GM13977 (cell line): ENCODE data around the gene NENF.
A peak's percentile ranks its signal among the peaks of the same experiment; 100 is the strongest.

ENCODE experiments used
- DNase-seq: peaks from one replicate; pipeline ENCODE4 v3.0.0; 2012; ENCODE audit warnings: low spot score
- CTCF ChIP-seq: IDR thresholded peaks from 2 replicates; pipeline ENCODE4 v1.5.1; 2012; ENCODE audit warnings: mild to moderate bottlenecking, control low read depth; ENCODE audit not compliant: insufficient read depth; ENCODE audit errors: extremely low read depth, missing control alignments
- in situ Hi-C: fragments of 300-500 bp; cut with MboI; formaldehyde crosslinking; loops from one replicate; pipeline ENCODE4 v1.12.0; 2022; ENCODE audit warnings: low sequenced_read_pairs, low pct_unique_long_range_greater_than_20kb, mixed read lengths, inconsistent platforms; ENCODE audit not compliant: unreplicated experiment

Gene NENF

DNA sequence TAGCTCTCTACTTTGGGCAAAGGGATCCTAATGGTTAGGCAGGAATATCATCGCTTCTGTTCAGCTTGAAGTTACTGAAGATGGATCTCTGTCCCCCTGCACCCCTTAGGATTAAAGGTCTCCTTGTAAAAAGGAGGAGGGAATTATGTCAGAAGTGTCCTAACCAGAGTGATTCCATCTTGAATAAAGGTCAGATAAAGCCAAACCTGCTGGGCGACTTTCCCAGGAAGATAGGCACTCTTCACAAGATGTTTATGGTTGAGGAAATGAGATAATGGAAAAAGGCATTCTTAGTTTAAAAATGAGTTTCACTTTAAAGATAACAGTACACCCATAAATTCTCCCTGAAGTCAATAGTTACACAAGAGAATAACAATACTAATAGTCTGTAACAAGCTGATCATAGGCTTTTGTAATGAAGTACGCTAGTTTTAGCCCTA is 1.7 kb upstream of the NENF start:
- no peak for TF ChIP-seq CTCF
- in situ Hi-C loops: no loop called here
- DNase-seq: no peak

DNA sequence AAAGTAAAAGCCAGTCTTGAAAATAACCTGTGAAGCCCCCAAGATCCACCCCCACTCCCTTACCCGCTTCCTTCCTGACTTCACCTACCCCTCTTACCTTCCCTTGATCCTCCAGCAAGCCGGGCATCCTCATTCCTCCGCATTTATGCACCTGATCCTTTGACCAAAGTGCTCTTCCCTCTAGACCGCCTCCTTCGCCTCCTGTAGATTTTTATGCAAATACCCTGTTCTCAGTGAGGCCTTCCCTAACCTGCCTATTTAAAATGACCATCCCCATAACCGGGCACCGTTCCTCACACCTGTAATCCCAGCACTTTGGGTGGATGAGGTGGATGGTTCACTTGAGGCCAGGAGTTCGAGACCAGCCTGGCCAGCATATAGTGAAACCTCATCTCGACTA is 1.1 kb upstream of the NENF start:
- DNase-seq: no peak
- in situ Hi-C loops: no loop called here
- TF ChIP-seq CTCF: no peak

DNA sequence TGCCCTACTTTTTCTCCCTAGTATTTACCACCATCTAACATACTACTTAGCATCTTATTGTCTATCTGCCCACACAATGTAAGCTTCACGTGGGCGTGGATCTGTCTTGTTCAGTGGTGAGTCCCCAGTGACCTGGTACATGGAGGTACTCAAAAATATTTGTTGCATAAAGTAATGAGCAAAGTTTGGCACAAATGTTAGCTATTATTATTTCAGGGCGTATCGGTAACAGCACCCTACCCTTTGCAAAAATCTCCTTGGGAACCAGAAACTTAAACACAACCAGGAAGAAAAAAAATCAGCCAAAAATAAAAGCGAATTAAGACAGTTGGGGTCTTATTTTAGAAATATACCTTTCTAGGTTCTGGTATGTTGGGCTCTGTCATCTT is 454 bp upstream of the NENF start:
- in situ Hi-C loops: no loop called here
- no peak for DNase-seq
- no peak for TF ChIP-seq CTCF

DNA sequence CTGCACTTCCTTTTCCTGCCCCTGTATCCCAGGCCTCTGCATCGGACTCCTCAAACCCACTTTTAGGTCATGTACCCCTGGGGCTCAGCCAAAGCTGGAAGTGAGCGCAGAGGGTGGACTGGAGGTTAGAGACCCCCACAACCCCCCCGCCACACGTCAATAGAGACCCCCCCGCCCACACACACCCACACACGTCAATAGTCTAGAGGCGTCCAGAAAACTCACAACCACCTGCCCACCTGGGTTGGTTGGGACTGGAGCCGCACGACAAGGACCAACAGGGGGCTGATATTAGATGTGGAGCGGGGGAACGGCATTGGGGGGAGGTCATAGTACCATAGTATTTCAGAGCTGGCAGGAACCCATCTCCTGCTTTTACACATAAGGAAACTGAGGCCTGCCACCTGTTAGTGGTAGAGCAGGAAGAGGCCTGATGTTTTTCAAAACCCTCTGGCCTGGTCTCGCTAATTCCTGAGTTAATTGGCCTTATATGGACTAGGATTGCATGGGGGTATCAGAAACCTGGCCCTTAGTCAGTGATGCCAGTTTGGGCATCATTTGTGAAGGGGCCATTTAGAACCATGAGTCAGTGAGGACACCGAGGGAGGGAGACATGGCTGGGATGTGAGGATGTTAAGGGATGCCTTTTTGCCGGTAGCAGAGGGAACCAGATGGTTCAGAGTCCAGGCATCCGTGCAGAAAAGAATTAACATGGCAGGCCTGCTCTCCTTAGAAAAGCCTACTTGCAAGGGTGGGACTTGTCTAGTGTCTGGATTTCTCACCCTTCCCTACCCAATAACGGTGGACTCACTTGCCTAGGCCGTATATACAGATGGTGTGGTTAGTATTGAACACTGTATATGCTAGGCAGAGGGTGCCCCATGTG is 1.1 kb downstream of the NENF start:
- DNase-seq: peak; percentile 22
- in situ Hi-C loops: no loop called here
- no peak for TF ChIP-seq CTCF

DNA sequence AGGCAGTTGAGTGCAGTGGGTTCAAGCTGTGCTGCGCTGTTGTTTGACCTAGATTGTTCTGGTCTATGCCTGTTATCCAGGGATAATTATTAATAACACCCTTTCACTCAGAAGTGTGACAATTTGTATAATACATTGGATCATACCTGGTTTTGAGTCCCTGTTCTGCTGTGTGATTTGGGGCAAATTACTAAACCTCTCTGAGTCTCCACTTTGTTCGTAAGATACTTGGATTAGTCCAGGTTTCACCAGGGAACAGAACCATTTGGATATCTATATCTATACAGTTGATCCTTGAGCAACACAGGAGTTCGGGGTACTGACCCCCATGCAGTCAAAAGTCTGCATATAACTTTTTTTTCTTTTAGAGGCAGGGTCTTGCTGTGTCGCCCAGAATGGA is 2.3 kb downstream of the NENF start:
- no peak for DNase-seq
- in situ Hi-C loops: no loop called here
- no peak for TF ChIP-seq CTCF

DNA sequence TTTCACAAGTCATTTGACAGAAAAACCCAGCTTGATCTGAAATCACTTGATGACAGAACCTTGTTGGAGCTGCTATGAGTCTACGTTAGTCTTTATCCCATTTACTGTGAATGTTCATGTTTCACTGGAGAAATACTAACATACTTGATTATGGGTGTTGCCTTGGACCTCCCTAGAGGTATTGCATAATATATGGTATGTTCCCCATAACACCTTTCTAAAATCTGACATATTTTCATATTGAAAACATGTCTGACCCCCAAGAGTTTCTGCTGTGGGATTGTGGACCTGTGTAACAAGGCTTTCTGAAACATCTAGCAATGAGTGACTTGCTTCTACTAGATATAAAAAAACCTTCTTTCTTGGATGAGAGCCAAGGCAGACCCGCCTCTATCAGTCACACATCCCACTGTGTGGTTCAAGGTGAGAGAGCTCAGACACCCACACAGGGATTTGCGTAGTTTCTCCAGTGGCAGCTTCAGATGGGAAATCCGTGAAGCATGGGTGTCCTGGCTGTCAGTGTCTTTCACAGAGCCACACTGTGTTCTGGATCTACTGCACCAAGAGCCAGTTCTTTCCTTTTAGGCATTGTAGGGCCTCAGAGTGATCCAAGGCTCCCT is 4.6 kb downstream of the NENF start:
- TF ChIP-seq CTCF: no peak
- DNase-seq: no peak
- in situ Hi-C loops: no loop called here
